Lung (tissue), 12 donors: Measurements from ENCODE around the gene HYCC2. TPM values are rescaled to one million over a fixed set of nuclear protein-coding genes. Genes with fewer than 3 reads are reported as not detected.

Experiments used
- ATAC-seq: fragments of 200-7000 bp; cut with Tn5 transposase; one replicate; pipeline ENCODE4 v1.9.1; 2020; ENCODE audit warnings: moderate number of reproducible peaks; ENCODE audit not compliant: insufficient read depth, low FRiP score
- DNase-seq, 3 donors: peaks; one replicate each; pipeline ENCODE4 v3.0.0-alpha.2; 2013 to 2017
- H3K27ac ChIP-seq, 2 donors: one replicate each; pipeline ENCODE4 v1.5.1; 2013; ENCODE audit warnings: mild to moderate bottlenecking in 2 of 2, moderate library complexity in 2 of 2, control low read depth in 1 of 2, inconsistent platforms in 1 of 2, low read depth in 1 of 2, low read length in 1 of 2
- H3K27me3 ChIP-seq, 3 donors: one replicate each; pipeline ENCODE4 v1.5.1; 2013; ENCODE audit warnings: low read length in 2 of 3; ENCODE audit not compliant: control insufficient read depth in 3 of 3, insufficient read depth in 3 of 3
- H3K36me3 ChIP-seq, 4 donors: one replicate each; pipeline ENCODE4 v1.5.1; 2013; ENCODE audit warnings: low read length in 4 of 4, mild to moderate bottlenecking in 1 of 4, moderate library complexity in 1 of 4; ENCODE audit not compliant: control insufficient read depth in 4 of 4, insufficient read depth in 4 of 4
- H3K4me1 ChIP-seq, 5 donors: one replicate each; pipeline ENCODE4 v1.5.1; 2013; ENCODE audit warnings: low read length in 5 of 5, mild to moderate bottlenecking in 2 of 5, moderate library complexity in 1 of 5; ENCODE audit not compliant: control insufficient read depth in 5 of 5, insufficient read depth in 5 of 5
- H3K4me3 ChIP-seq: one replicate; pipeline ENCODE4 v1.5.1; 2013; ENCODE audit warnings: mild to moderate bottlenecking, control low read depth, moderate library complexity
- H3K9ac ChIP-seq, 2 donors: one replicate each; pipeline ENCODE4 v1.5.1; 2013; ENCODE audit warnings: low read length in 2 of 2, control low read depth in 1 of 2; ENCODE audit not compliant: insufficient read depth in 1 of 2
- H3K9me3 ChIP-seq, 4 donors: one replicate each; pipeline ENCODE4 v1.5.1; 2013; ENCODE audit warnings: low read length in 3 of 4, mild to moderate bottlenecking in 1 of 4, moderate library complexity in 1 of 4; ENCODE audit not compliant: control insufficient read depth in 4 of 4, insufficient read depth in 3 of 4
- WGBS, 2 donors: extraction: QIAGEN DNeasy Blood & Tissue Kit; methylation state at CpG; one replicate each; pipeline ENCODE4 v1.1.7; 2013; 5-methylcytosine and 5-hydroxymethylcytosine counted together
- polyA plus RNA-seq, 2 donors: library from polyadenylated mRNA; stranded (reverse); fragments of 200-250 nt; gene quantifications; one replicate each; pipeline ENCODE4 v1.2.1, GENCODE V29; 2013
- total RNA-seq, 2 donors: library from RNA; depleted of rRNA in 1 of 2; stranded (reverse); fragments of >200 nt in 1 of 2; gene quantifications; one replicate each; pipeline ENCODE4 v1.2.1, GENCODE V29; 2014 to 2021
- TF ChIP-seq, protein P1 (sequence below): IDR thresholded peaks from 2 replicates; pipeline ENCODE4 v1.5.1; 2012; ENCODE audit warnings: mild to moderate bottlenecking; ENCODE audit errors: control extremely low read depth, extremely low read depth
- donor health status: control.
- donor health status: control.
- donor health status: Bipolar disorder and iron deficiency.
- donor health status: healthy.
- donor health status: DM: yes; HTN: yes; CAD: no.

HYCC2 gene
- total and polyA plus RNA-seq, 4 donors: 5.7 to 36.4 (median 16.0) TPM

DNA sequence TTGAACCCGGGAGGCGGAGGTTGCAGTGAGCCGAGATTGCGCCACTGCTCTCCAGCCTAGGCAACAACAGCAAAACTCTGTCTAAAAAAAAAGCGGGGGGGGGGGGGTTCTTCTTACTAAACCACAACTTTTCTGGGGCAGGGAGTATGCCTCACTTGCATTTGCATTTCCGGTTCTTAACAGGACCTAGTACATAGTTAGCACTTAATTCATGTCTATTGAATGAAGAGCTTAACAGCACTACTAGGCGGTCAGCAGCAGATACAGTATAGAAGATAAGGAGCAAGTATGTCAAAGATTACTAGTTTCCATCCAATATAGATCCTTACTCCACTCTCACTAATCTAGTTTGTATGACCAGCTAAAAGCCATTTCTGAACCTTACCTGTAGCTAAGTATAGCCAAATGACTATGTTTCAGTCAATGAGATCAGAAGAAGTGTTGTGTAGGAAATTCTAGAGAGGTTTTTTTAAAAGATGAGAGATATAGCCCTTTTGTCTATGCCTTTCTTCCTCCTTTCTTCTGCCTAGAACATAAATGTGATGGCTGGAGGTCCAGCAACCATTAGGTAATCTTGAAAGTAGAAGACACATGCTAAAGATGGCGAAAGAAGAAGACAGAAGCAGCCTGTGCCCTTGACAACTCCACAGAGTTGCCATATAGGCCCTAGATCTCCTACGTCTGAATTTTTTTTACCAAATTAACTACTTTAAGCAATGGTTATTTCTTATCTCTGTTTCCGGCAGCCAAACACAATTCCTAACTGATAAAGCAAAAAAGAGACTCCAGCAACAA lies 11.3 kb downstream of the HYCC2 start:
- Histone ChIP-seq H3K9ac (no peak overlapping the region), H3K9me3 (no peaks in the 10 kb centered on the region), H3K27me3 (no peaks in the 10 kb centered on the region), H3K36me3 (peaks cover 0 to 4% (median 2%) of the 10 kb centered on the region in 4 donors), H3K4me1 (peaks cover 0 to 18% (median 14%) of the 10 kb centered on the region in 5 donors), H3K27ac (no peak overlapping the region), H3K4me3 (no peak overlapping the region)
- WGBS, 2 donors: 65 to 84% methylated on average over 10 of the region's 10 CpGs
- TF ChIP-seq, protein P1, sequence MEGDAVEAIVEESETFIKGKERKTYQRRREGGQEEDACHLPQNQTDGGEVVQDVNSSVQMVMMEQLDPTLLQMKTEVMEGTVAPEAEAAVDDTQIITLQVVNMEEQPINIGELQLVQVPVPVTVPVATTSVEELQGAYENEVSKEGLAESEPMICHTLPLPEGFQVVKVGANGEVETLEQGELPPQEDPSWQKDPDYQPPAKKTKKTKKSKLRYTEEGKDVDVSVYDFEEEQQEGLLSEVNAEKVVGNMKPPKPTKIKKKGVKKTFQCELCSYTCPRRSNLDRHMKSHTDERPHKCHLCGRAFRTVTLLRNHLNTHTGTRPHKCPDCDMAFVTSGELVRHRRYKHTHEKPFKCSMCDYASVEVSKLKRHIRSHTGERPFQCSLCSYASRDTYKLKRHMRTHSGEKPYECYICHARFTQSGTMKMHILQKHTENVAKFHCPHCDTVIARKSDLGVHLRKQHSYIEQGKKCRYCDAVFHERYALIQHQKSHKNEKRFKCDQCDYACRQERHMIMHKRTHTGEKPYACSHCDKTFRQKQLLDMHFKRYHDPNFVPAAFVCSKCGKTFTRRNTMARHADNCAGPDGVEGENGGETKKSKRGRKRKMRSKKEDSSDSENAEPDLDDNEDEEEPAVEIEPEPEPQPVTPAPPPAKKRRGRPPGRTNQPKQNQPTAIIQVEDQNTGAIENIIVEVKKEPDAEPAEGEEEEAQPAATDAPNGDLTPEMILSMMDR: no peak
- no peak for DNase-seq
- no peak for ATAC-seq

- peaks cover 0 to 18% (median 14%) of the 10 kb centered on the region in 5 donors for H3K4me1 ChIP-seq
- peaks cover 0 to 5% (median 2%) of the 10 kb centered on the region in 4 donors for H3K36me3 ChIP-seq
- H3K9ac ChIP-seq: no peak overlapping the region
- H3K27me3 ChIP-seq: no peaks in the 10 kb centered on the region
- no peak overlapping the region for H3K4me3 ChIP-seq
- ATAC-seq: no peak
- WGBS, 2 donors: 90 to 93% methylated on average over 1 of the region's 1 CpG
- TF ChIP-seq, protein P1: no peak
- no peak overlapping the region for H3K27ac ChIP-seq
- DNase-seq: no peak
- no peaks in the 10 kb centered on the region for H3K9me3 ChIP-seq
Observed at GRCh38 chr2:201058914-201059313, 12.6 kb downstream of the HYCC2 start.

- DNase-seq (no peak), ATAC-seq (no peak)
- no peak overlapping the region for H3K27ac ChIP-seq
- TF ChIP-seq, protein P1: no peak
- no peak overlapping the region for H3K9ac ChIP-seq
- H3K4me3 ChIP-seq: no peak overlapping the region
- peaks cover 0 to 18% (median 14%) of the 10 kb centered on the region in 5 donors for H3K4me1 ChIP-seq
- peaks cover 0 to 5% (median 2%) of the 10 kb centered on the region in 4 donors for H3K36me3 ChIP-seq
- H3K9me3 ChIP-seq: no peaks in the 10 kb centered on the region
- H3K27me3 ChIP-seq: no peaks in the 10 kb centered on the region
- WGBS, 2 donors: 53 to 74% methylated on average over 4 of the region's 4 CpGs
Observed at GRCh38 chr2:201057715-201058248, 13.7 kb downstream of the HYCC2 start.
